Duodenal mucosa (tissue), 2 donors: ENCODE measurements around the gene CALN1.

Source experiments
- H3K27ac ChIP-seq: one replicate; pipeline ENCODE4 v1.7.0; 2013; ENCODE audit warnings: low read depth, low read length
- H3K27me3 ChIP-seq, 2 donors: one replicate each; pipeline ENCODE4 v1.7.0; 2013; ENCODE audit warnings: low read length in 2 of 2, control low read depth in 1 of 2; ENCODE audit not compliant: insufficient read depth in 2 of 2, control insufficient read depth in 1 of 2
- H3K36me3 ChIP-seq, 2 donors: one replicate each; pipeline ENCODE4 v1.7.0; 2013; ENCODE audit warnings: low read length in 2 of 2, control low read depth in 1 of 2; ENCODE audit not compliant: insufficient read depth in 2 of 2, control insufficient read depth in 1 of 2
- H3K4me1 ChIP-seq, 2 donors: one replicate each; pipeline ENCODE4 v1.7.0; 2013; ENCODE audit warnings: low read length in 2 of 2, control low read depth in 1 of 2; ENCODE audit not compliant: insufficient read depth in 2 of 2, control insufficient read depth in 1 of 2
- H3K4me3 ChIP-seq, 2 donors: one replicate each; pipeline ENCODE4 v1.7.0; 2013; ENCODE audit warnings: low read length in 2 of 2, low read depth in 1 of 2
- H3K9ac ChIP-seq, 2 donors: one replicate each; pipeline ENCODE4 v1.7.0; 2013; ENCODE audit warnings: low read length in 2 of 2, low read depth in 1 of 2
- H3K9me3 ChIP-seq, 2 donors: one replicate each; pipeline ENCODE4 v1.7.0; 2013; ENCODE audit warnings: low read length in 2 of 2, control low read depth in 1 of 2; ENCODE audit not compliant: control insufficient read depth in 1 of 2

Gene CALN1

GRCh38 chr7:71770269-71770907, 641.8 kb downstream of the CALN1 start:
- H3K36me3 ChIP-seq, result no peaks in the 10 kb centered on the region
- no peaks in the 10 kb centered on the region for H3K27me3 ChIP-seq
- H3K9me3 ChIP-seq, result peaks cover 0 to 2% of the 10 kb centered on the region in 2 donors
- H3K4me3 ChIP-seq, result no peak overlapping the region
- H3K27ac ChIP-seq, result no peak overlapping the region
- no peak overlapping the region for H3K9ac ChIP-seq
- H3K4me1 ChIP-seq, result no peaks in the 10 kb centered on the region

DNA sequence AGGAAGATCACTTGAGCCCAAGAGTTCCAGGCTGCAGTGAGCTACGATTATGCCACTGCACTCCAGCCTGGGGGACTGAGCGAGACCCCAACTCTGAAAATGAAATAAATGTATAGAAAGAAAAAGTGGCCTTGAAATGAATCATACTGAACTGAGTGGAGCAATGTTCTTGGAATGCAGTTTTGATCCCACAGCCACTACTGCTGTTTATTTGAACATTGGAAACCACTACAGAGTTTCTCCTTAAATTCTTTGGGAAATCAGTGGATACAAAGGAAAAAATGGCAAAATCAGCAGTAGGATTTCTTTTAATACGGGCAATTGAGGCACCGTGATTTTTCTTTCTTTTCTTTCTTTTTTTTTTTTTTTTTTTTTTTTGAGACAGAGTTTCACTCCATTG, 642.8 kb downstream of the CALN1 start:
- Histone ChIP-seq H3K27ac (no peak overlapping the region), H3K36me3 (no peaks in the 10 kb centered on the region), H3K4me3 (no peak overlapping the region), H3K9ac (no peak overlapping the region), H3K27me3 (no peaks in the 10 kb centered on the region), H3K9me3 (peaks cover 0 to 2% of the 10 kb centered on the region in 2 donors), H3K4me1 (no peaks in the 10 kb centered on the region)

GRCh38 chr7:71768450-71768849, 643.7 kb downstream of the CALN1 start:
- H3K4me1 ChIP-seq, result no peaks in the 10 kb centered on the region
- H3K9ac ChIP-seq, result no peak overlapping the region
- H3K4me3 ChIP-seq, result no peak overlapping the region
- H3K27ac ChIP-seq, result no peak overlapping the region
- no peaks in the 10 kb centered on the region for H3K27me3 ChIP-seq
- H3K36me3 ChIP-seq, result no peaks in the 10 kb centered on the region
- H3K9me3 ChIP-seq, result peaks cover 0 to 2% of the 10 kb centered on the region in 2 donors

- no peak overlapping the region for H3K9ac ChIP-seq
- no peaks in the 10 kb centered on the region for H3K4me1 ChIP-seq
- no peak overlapping the region for H3K4me3 ChIP-seq
- no peaks in the 10 kb centered on the region for H3K36me3 ChIP-seq
- no peaks in the 10 kb centered on the region for H3K27me3 ChIP-seq
- H3K9me3 ChIP-seq, result peaks cover 0 to 9% of the 10 kb centered on the region in 2 donors
- H3K27ac ChIP-seq, result no peak overlapping the region
Measured at GRCh38 chr7:71766016-71766415, 646.1 kb downstream of the CALN1 start.

GRCh38 chr7:71761336-71761735, 650.8 kb downstream of the CALN1 start:
- no peak overlapping the region for H3K4me3 ChIP-seq
- H3K36me3 ChIP-seq, result no peaks in the 10 kb centered on the region
- H3K27me3 ChIP-seq, result no peaks in the 10 kb centered on the region
- H3K27ac ChIP-seq, result no peak overlapping the region
- H3K9ac ChIP-seq, result no peak overlapping the region
- H3K9me3 ChIP-seq, result peaks cover 0 to 7% of the 10 kb centered on the region in 2 donors
- no peaks in the 10 kb centered on the region for H3K4me1 ChIP-seq

DNA sequence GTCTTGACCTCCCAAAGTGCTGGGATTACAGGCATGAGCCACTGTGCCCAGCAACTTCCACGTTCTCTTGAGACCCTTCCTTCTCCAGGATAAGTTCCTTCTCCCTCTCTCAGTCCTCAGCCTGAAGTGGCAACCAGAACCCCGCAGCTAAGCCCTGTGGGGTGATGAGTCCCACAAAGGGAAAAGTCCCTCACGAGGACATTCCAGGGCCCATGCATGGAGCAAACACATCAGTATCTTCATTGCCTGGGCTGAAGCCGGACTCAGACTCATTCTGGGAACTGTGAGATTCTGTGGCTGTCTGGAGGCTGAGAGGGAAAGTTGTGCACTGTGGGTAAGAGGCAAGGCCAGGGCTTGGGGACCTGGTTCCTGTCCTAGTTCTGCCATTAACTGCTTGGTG, 657.3 kb downstream of the CALN1 start:
- no peaks in the 10 kb centered on the region for H3K4me1 ChIP-seq
- no peak overlapping the region for H3K27ac ChIP-seq
- no peaks in the 10 kb centered on the region for H3K36me3 ChIP-seq
- no peak overlapping the region for H3K9ac ChIP-seq
- no peaks in the 10 kb centered on the region for H3K27me3 ChIP-seq
- no peak overlapping the region for H3K4me3 ChIP-seq
- H3K9me3 ChIP-seq, result peaks cover 0 to 3% of the 10 kb centered on the region in 2 donors

- Histone ChIP-seq H3K36me3 (no peaks in the 10 kb centered on the region), H3K9ac (no peak overlapping the region), H3K4me1 (no peaks in the 10 kb centered on the region), H3K27ac (no peak overlapping the region), H3K27me3 (no peaks in the 10 kb centered on the region), H3K4me3 (no peak overlapping the region), H3K9me3 (peaks cover 2 to 4% of the 10 kb centered on the region in 2 donors)
Measured at GRCh38 chr7:71753956-71754664, 658.0 kb downstream of the CALN1 start.

GRCh38 chr7:71753236-71753635, 658.9 kb downstream of the CALN1 start:
- Histone ChIP-seq H3K4me3 (no peak overlapping the region), H3K27me3 (no peaks in the 10 kb centered on the region), H3K27ac (no peak overlapping the region), H3K9ac (no peak overlapping the region), H3K9me3 (peaks cover 4 to 8% of the 10 kb centered on the region in 2 donors), H3K4me1 (no peaks in the 10 kb centered on the region), H3K36me3 (no peaks in the 10 kb centered on the region)

GRCh38 chr7:71752171-71752935, 659.8 kb downstream of the CALN1 start:
- H3K27me3 ChIP-seq, result no peaks in the 10 kb centered on the region
- H3K9me3 ChIP-seq, result peaks cover 4 to 8% of the 10 kb centered on the region in 2 donors
- no peaks in the 10 kb centered on the region for H3K36me3 ChIP-seq
- no peak overlapping the region for H3K9ac ChIP-seq
- no peaks in the 10 kb centered on the region for H3K4me1 ChIP-seq
- no peak overlapping the region for H3K27ac ChIP-seq
- no peak overlapping the region for H3K4me3 ChIP-seq

- no peak overlapping the region for H3K27ac ChIP-seq
- H3K9ac ChIP-seq, result no peak overlapping the region
- no peaks in the 10 kb centered on the region for H3K4me1 ChIP-seq
- H3K36me3 ChIP-seq, result no peaks in the 10 kb centered on the region
- H3K9me3 ChIP-seq, result peaks cover 4 to 5% of the 10 kb centered on the region in 2 donors
- H3K4me3 ChIP-seq, result no peak overlapping the region
- no peaks in the 10 kb centered on the region for H3K27me3 ChIP-seq
Measured at GRCh38 chr7:71750290-71750689, 661.8 kb downstream of the CALN1 start.
